GM23338 (cell line): Measurements from ENCODE around the gene PTPRF. TPM values are rescaled to one million over a fixed set of nuclear protein-coding genes. Genes with fewer than 3 reads are reported as not detected.

Experiments used
- CREB1 ChIP-seq: fragments of 250-450 bp; sonication (Bioruptor Pico); IDR thresholded peaks from 2 replicates; pipeline ENCODE4 v1.5.0; 2020; ENCODE audit warnings: low read depth, mild to moderate bottlenecking, moderate library complexity
- CTCF ChIP-seq, 2 experiments: fragments of 200-600 bp in 1 of 2; sonication (generic) in 1 of 2; conservative IDR thresholded peaks; 2 replicates each; pipeline versions ENCODE4 v1.5.1 to v1.6.1; 2016 to 2017; ENCODE audit warnings: antibody characterized with exemption in 2 of 2, low read depth in 2 of 2, mild to moderate bottlenecking in 2 of 2, moderate library complexity in 1 of 2
- ETS1 ChIP-seq: IDR thresholded peaks from 2 replicates; pipeline ENCODE4 v1.6.1; 2016; ENCODE audit warnings: antibody characterized with exemption
- EZH2 ChIP-seq: fragments of 200-600 bp; sonication (generic); IDR thresholded peaks from one replicate; pipeline ENCODE4 v1.8.0; 2017; ENCODE audit warnings: antibody characterized with exemption, mild to moderate bottlenecking, low read depth; ENCODE audit not compliant: unreplicated experiment
- EZH2phosphoT487 ChIP-seq: fragments of 200-600 bp; sonication (generic); IDR thresholded peaks from one replicate; pipeline ENCODE4 v1.8.1; 2018; ENCODE audit warnings: antibody characterized with exemption; ENCODE audit not compliant: unreplicated experiment
- STAT1 ChIP-seq: IDR thresholded peaks from one replicate; pipeline ENCODE4 v1.6.1; 2016; ENCODE audit warnings: antibody characterized with exemption; ENCODE audit not compliant: unreplicated experiment
- ZNF462 ChIP-seq: fragments of 250-450 bp; sonication (Bioruptor Pico); IDR thresholded peaks from 2 replicates; pipeline ENCODE4 v1.5.0; 2020; ENCODE audit warnings: mild to moderate bottlenecking, moderate library complexity
- polyA plus RNA-seq: library from polyadenylated mRNA; unstranded; fragments of >200 nt; fragmentation: Nextera tagmentation; extraction: Ambion mirVana; gene quantifications from 2 replicates; pipeline ENCODE4 v1.2.1, GENCODE V29; 2016
- total RNA-seq: library from RNA; depleted of rRNA; stranded (reverse); fragments of >200 nt; shearing (Covaris generic); gene quantifications from 2 replicates; pipeline ENCODE4 v1.2.3, GENCODE V29; 2014

The PTPRF gene
- total and polyA plus RNA-seq, 2 experiments from 2014 or later = 52.4 to 173 TPM

- TF ChIP-seq ZNF462 (no peak), CREB1 (CRISPR knock-in tag) (no peak), ETS1 (no peak), STAT1 (no peak), EZH2 (no peak), EZH2phosphoT487 (no peak), CTCF (conservative IDR thresholded peaks at IDR 0.05; ENCODE audit: low read depth in 2 of 2) (no peak)
These were observed 23.1 kb upstream of the PTPRF start (continued) for GRCh38 chr1:43507296-43508295.
